GM21367 (cell line): Measurements from ENCODE around the gene TARM1.

Experiments
- ATAC-seq: cut with Tn5 transposase; IDR thresholded peaks from one replicate; pipeline ENCODE4 v1.9.1; 2021; ENCODE audit not compliant: unreplicated experiment

TARM1 gene

DNA sequence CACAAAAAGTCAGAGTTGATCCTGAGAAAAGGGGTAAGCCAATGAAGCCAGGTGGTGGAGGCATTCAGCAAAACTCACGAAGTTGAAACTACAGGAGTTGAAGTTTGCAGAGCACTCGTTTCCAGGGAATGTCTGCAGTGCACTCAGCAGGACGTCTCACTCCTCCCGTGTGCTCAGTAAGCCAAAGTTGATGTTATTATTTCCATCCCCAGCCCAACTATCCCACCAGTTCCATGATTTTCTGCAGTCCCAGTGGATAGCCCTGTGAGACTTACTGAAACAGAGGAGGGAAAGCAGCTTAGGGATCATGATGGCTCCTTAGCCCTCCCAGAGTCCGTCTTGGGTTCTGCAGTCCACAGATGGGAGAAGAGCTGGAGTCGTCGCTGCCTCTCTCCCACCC, at the start of gene TARM1:
TSS of gene TARM1 (minus strand) at position 334 of the 400 bp plus-strand sequence. CDS start at position 309, 25 bp downstream.
- no peak for ATAC-seq

DNA sequence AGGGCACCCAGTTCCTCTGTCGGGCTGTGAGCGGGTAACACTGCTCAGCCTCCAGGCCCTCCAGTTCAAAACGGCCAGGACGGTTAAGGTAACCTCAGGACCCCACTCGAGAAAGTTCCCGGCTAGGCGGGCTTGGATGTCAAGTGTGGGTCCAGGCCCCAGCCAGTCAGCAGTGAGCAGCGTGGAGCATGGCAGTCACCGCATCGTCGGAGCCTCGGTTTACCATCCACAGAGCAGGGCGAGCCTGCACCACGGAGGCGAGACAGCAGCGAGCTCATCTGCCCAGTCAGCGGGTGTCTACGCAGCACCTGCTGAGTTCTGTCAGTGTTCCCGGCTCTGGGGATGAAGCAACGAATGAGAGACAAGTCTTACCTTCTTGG, 48.4 kb upstream of the TARM1 start:
- no peak for ATAC-seq

DNA sequence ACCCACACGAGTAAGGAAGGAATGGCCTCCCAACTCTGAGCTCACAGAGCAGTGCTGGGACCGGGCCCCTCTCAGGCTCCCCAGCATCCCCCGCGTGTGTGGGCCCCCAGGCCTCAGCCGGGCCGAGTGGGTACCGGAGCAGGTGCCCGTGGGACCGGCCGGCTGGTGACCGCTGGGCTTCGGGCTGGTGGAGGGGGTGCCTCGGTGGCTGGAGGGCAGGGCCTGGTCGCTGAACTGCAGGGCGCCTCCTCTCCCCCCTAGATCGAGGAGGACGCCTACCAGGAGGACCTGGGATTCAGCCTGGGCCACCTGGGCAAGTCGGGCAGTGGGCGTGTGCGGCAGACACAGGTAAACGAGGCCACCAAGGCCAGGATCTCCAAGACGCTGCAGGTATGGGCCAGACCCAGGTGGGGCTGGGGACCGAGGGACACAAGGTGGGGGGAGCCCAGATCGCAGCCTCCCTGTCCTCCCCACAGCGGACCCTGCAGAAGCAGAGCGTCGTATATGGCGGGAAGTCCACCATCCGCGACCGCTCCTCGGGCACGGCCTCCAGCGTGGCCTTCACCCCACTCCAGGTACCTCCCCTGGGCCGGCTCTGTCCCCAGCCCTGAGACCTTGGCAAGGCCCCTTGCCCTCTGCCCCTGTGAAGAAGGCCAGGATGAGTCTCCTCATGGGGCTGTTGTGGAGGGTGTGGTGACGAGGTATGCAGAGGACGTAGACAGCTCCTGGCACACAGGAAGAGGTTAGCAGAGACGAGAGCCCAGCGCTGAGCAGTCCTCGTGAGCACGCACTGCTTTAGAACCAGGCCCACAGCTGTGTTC, 47.8 kb upstream of the TARM1 start:
- ATAC-seq: no peak

DNA sequence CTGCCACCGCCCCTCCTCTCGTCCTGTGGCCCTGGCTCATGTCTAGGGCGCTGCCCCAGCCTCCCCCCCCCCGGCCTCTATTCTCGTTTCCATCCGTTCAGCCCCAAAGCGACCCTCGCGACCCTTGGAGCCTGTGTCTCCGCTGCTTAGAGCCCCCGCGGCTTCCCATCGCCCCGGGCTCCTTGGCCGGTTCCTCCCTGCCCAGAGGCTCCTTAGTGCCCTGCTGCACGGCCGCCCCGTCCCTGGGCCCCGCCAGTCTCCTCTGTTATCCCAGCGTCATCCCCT, 47.2 kb upstream of the TARM1 start:
- no peak for ATAC-seq

DNA sequence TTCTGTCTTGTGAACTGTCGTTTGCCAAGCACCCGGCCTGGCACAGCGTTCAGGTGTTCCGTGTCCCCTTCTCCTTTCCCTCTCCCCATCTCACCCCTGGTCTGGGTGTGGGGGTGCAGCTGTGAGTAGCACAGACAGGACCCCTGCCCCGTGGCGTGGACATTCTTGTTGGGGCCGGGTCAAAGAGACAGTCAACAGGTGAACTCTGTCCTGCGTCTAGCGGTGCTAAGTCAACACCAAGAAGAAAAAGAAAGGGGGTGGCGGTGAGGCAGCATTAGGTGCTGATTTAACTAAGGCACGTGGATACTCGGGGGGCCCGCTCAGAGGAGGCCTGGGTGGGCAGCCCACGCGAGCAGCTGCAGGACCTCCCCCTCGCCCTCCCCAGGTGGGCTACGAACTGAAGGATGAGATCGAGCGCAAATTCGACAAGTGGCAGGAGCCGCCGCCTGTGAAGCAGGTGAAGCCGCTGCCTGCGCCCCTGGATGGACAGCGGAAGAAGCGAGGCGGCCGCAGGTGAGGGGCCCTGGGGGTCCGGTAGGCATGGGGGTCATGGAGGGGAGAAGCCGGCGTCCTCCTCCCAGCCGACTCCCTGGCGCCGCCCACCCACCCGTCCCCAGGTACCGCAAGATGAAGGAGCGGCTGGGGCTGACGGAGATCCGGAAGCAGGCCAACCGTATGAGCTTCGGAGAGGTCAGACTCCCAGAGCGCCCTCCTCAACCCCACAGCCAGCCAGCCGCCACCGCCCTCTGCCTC, 46.7 kb upstream of the TARM1 start:
- no peak for ATAC-seq

DNA sequence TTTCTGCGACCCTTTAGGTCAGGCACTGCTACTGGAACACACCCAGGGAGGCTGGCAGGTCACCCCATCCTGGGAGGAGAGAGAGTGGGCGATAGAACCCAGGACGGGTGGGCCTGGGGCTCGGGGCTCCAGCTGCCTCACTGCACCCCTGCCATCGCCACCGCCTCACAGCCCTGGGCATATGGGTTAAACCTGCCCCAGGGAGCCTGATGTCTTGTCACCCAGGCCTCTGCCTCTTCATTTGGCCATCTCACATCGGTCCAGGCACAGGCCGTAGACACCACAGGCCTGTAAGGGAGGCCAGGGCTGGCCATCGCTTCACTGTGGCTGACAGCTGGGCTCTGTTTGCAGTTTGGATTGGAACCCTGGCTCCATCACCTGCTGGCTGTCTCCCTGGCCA, 44.5 kb upstream of the TARM1 start:
- no peak for ATAC-seq

DNA sequence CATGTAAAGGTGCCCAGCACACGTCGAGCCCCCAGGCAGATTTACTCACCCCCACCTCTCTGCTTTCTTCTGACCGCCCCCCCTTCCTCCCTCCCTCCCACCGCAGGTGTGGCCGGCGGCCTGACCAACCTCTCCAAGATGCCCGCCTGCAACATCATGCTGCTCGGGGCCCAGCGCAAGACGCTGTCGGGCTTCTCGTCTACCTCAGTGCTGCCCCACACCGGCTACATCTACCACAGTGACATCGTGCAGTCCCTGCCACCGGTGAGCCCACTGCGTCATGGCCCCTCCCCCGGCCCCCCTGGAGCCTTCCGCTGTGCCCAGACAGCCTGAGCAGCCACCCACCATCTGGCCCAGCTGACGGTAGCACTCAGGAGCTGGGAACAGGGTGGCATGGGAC, 43.2 kb upstream of the TARM1 start:
- no peak for ATAC-seq

DNA sequence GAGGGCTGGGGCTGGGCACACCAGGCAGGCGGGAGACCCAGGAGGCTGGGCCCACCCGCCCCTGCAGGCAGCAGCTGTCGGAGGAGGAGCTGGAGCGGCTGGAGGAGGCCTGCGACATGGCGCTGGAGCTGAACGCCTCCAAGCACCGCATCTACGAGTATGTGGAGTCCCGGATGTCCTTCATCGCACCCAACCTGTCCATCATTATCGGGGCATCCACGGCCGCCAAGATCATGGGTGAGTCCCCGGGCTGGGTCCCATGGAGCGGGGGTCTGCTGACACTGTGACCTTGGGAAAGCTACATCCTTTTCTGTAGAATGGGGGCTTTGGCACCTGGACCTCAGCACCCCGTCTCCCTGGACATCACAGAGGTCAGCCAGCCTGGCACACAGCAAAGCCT, 42.5 kb upstream of the TARM1 start:
- ATAC-seq: no peak

DNA sequence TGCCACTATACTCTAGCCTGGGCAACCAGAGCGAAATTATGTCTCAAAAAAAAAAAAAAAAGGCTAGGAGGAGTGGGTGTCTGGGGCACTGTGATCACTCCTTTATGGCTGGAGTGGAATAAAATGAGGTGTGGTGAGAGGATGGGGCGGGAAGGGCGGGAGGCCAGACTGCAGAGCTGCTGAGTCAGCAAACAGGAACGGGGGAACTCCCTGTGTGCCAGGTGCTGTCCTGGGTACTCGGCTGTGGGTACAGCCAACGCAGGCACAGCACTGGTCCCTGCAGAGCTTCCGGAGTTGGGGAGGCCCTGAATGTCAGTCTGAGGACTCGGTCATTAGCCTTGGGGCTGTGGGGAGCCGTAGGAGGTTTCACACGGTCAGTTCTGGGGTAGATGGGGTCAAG, 40.1 kb upstream of the TARM1 start:
- no peak for ATAC-seq

DNA sequence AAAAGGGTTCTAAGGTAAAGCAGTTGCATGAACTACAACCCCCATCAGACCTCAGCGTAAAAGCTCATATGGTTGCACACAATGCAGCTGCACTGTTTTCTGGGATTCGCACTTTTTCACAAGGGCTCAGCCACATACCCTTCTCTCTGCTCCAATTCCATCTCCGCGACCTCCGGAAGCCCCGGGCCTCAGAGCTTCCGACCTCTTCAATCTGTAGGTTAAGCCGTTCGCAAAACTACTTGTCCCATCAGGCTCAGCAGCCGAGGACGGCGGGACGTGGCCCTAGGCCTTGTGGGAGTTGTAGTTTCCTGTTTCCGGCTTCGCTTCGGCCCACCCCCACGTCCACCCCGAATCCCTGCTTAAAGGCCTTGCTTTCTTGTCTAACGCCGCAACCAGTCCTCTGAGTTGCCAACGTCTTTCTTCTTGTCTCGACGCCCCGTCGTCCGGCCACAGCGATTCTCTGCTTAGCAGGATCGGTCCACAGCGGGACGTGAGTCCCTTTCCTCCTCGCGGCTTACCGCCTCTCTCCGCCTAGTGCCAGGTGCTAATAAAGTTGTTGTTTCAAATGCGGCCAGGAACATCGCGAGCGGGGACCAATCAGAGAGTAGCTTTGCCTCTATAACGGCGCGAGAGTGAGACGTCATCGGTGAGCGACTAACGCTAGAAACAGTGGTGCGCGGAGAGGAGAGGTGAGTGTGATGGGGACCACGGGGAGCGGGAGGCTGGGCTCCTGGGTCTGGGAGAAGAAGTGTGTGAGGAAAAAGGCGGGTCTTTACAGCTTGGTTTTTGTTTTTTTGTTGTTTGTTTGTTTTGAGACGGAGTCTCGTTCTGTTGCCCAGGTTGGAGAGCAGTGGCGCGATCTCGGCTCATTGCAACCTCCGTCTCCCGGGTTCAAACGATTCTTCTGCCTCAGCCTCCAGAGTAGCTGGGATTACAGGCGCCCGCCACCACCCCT, 34.2 kb upstream of the TARM1 start, which contains the start of the genes PRPF31 and TFPT:
TSS of gene PRPF31 (plus strand) at position 646 of the 955 bp plus-strand sequence. CDS start 2,525 bp downstream, outside the sequence.
TSS of gene TFPT (minus strand) at position 549 of the 955 bp plus-strand sequence. CDS start at position 161, 388 bp downstream.
- peak; percentile 70 for ATAC-seq

DNA sequence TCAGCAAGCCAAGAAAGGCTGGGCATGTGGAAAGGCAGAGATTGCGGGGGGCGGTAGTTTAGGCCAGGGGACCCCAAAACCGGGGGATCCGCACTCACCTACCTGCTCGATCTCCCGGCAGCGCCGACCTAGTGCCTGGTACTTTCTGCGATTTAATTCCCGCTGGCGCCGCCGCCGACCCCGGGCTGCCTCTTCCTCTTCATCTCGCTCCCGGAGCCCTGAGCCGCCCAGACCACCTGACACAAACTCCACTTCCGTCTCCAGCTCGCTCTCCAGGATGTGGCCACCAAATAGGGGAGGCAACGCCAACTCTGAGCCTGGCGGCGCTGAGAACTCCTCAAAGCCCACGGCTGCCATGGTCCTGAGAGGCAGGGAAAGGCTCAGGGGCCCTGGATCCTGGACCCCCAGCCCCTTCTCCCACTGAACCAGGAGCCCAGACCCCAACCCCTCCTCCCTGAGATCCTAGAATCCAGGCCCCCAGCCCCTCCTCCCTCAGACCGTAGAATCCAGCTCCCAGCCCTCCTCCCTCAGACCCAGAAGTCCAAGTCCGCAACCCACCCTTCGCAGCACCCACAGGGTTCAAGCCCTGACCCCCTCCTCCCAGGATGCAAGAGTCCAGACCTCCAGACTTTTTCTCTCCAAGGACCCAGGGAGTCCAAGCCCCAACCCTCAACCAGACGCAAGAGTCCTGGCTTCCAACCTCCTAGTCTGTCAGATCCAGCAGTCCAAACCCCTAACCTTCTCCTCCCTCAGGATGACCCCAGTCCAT, 33.4 kb upstream of the TARM1 start:
- ATAC-seq: peak; percentile 25

DNA sequence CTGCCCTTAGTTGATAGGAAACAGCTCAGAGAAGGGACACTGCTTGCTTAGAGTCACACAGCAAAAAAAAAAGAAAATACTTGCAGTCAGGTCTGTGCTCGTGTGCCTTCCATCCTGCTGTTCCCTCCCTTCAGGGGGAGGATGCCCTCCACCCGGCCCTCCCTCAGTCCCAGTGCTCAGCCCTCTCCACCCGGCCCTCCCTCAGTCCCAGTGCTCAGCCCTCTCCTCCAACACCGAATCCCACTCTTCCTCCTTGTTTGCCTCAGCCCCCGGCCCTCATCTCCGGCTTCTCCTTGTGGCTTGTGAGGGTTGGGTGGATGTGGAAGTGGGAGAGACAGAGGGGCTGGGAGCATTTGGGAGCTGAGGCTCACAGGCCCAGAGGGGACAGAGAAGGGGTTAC, 28.5 kb upstream of the TARM1 start:
- no peak for ATAC-seq

DNA sequence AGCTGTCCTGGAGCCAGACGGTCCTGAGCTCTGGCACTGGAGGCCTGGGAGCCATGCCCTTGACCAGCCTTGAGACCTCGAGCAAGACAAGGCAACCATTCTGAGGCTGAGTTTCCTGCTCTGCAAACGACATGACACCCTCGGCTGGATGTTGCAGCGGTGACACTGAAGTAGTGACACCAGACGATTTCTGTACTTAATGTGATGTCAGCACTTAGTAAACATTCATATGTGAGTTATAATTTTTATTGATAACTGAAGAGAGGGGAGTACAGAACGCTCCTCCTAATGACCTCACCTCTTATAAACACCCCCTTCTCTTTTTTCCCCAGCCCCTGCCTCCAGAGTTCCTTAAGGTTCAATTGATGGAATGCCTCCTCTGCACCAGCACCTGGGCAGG, 27.3 kb upstream of the TARM1 start:
- no peak for ATAC-seq

DNA sequence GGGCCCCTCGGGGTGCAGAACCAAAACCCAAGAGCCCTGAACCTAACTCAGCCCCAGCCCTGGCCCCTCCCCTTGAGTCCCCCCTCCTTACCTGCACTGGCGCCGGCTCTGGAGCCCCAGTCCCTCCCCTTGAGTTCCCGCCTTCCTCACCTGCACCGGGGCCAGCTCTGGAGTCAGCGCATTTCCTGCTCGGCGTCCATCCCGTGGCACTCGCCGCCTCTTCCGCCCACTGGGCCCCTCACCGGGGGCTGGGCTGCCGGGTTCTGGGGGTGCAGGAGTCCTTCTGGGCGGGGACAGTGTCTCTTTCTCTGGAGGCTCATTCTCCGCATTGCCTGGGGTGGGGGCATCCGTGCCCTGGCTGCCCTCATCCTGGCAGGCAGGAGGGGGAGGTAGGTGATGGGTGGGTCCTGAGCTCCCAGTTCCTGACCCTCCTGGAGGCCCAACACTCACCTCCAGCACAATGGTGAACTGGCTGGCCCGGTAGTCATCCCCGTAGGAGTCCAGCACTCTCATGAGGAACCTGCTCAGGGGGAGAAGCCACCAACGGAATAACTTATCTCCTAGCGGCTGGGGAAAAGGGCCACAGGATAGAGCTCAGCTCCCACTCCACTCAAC, 26.8 kb upstream of the TARM1 start:
- no peak for ATAC-seq

DNA sequence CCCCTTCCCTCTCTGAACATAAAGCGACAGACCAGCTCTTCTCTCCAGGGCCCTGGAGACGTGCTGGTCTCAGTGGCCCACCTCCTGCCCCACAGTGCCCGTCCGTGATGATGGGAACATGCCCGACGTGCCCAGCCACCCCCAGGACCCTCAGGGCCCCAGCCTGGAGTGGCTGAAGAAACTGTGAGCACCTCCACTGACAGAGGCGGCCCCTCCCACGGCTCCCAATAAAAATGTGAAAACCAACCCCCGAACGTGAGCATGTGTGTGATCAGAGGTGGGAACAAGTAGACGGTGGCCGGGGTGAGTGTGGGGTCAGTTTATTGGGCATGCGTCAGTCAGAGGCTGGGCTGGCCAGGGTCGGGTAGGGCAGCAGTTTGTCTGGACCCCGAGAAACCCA, 25.6 kb upstream of the TARM1 start:
- no peak for ATAC-seq

DNA sequence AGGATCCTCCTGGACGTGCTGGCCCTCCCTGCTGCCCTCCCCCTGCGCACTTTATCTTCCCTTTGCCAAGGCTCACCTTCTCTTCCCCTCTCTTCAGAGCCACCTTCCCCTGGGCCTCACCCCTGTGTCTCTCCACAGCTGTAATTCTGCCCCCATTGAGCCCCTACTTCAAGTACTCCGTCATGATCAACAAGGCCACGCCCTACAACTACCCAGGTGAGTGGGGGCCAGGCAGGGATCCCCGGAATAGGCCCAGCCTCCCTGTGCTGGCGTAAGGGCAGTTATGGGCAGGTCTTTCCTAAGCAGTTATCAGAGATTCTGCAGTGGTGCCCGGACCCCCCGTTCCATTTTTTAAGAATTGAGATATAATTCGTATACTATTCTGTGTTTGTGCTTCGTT, 24.6 kb upstream of the TARM1 start:
- no peak for ATAC-seq

DNA sequence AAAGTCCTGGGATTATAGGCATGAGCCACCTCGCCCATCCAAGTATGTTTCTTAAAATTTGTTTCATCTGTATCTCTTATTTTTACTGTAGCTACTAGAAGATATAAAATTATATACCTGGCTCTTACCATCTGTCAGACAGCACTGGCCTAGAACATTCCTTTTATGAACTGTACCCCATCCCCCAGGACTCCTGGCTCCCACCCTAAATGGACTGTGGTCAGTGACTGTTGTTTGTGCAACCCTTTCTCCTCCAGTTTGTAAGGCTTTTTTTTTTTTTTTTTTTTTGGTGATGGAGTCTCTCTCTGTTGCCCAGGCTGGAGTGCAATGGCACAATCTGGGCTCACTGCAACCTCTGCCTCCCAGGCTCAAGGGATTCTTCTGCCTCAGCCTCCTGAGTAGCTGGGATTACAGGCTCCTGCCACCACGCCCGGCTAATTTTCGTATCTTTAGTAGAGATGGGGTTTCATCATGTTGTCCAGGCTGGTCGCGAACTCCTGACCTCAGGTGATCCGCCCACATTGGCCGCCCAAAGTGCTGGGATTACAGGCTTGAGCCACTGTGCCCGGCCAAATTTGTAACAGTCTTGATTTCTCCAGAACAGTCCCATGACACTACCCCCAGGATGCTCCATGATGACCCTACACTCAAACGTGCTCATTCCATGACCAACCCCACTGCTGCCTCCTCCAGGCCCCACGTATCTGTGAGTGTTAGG, 24.0 kb upstream of the TARM1 start:
- ATAC-seq: no peak

DNA sequence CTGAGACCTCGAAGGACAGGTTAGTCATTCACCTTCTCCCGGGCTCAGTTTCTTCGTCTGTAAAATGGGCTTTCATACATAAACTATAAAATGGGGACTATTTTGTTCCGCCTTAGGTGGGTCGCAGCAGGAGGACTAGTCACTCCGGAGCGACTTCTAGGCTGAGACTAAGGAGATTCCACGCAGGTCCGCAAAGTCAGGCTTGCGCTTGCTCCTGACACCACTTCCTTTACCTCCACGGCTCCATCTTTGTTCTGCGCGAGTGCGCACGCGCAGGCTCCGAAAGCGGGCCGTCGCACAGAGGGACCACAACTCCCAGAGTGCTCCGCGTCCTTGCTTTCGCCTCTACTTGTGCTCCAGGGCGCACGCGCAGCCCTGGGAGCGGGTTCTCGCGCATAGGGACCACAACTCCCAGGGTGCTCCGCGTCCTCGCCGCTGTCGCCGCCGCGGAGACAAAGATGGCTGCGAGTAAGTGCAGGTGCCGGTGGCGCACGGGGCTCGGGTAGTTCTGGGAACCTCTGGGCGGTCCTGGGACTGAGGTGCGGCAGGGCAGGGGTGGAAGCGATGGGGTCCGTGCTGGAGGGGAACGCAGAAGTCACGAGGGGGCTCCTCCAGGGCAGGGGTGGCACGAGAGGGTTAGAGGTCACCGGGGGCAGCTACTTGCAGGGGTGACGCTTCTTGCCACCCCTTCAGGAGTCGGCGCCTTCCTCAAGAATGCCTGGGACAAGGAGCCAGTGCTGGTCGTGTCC, 21.4 kb upstream of the TARM1 start, which contains the start of gene NDUFA3:
TSS of gene NDUFA3 (plus strand) at position 435 of the 749 bp plus-strand sequence. CDS start at position 459, 24 bp downstream.
- peak; percentile 89 for ATAC-seq

DNA sequence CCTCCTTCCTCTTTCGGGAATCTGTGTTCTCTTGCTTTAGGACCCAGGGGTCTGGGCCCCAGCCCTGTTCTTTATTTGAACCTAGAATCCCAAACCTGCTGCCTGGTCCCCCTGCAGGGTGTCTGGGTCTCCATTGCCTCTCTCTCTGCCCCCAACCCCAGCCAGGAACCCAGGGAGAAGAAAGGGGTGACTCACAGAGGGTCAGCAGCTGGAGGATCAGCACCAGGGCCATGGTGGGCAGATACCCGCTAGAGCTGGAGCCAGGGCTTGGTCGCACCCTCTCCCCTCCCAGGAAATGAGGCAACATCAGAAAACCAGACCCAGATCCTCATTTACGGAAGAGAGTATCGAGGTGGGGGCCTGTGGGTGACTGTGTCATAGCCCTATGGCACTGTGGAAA, 19.4 kb upstream of the TARM1 start, which contains the start of gene OSCAR:
TSS of gene OSCAR (minus strand) at position 243 of the 400 bp plus-strand sequence. CDS start at position 232, 11 bp downstream.
- no peak for ATAC-seq
